GM23338 (cell line): ENCODE data around the gene SPG21.

Experiments
- CREB1 ChIP-seq: fragments of 250-450 bp; sonication (Bioruptor Pico); IDR thresholded peaks from 2 replicates; pipeline ENCODE4 v1.5.0; 2020; ENCODE audit warnings: low read depth, mild to moderate bottlenecking, moderate library complexity
- ETS1 ChIP-seq: IDR thresholded peaks from 2 replicates; pipeline ENCODE4 v1.6.1; 2016; ENCODE audit warnings: antibody characterized with exemption
- EZH2 ChIP-seq: fragments of 200-600 bp; sonication (generic); IDR thresholded peaks from one replicate; pipeline ENCODE4 v1.8.0; 2017; ENCODE audit warnings: antibody characterized with exemption, mild to moderate bottlenecking, low read depth; ENCODE audit not compliant: unreplicated experiment
- EZH2phosphoT487 ChIP-seq: fragments of 200-600 bp; sonication (generic); IDR thresholded peaks from one replicate; pipeline ENCODE4 v1.8.1; 2018; ENCODE audit warnings: antibody characterized with exemption; ENCODE audit not compliant: unreplicated experiment
- JUNB ChIP-seq: IDR thresholded peaks from one replicate; pipeline ENCODE4 v1.6.1; 2016; ENCODE audit warnings: antibody characterized with exemption; ENCODE audit not compliant: unreplicated experiment
- POLR2AphosphoS5 ChIP-seq: IDR thresholded peaks from 2 replicates; pipeline ENCODE4 v1.6.1; 2016; ENCODE audit warnings: antibody characterized with exemption, low read depth
- TF ChIP-seq, protein P1 (sequence below), 2 experiments: fragments of 200-600 bp in 1 of 2; sonication (generic) in 1 of 2; conservative IDR thresholded peaks; 2 replicates each; pipeline versions ENCODE4 v1.5.1 to v1.6.1; 2016 to 2017; ENCODE audit warnings: antibody characterized with exemption in 2 of 2, low read depth in 2 of 2, mild to moderate bottlenecking in 2 of 2, moderate library complexity in 1 of 2

GRCh38 chr15:65004993-65005392, 15.3 kb upstream of the SPG21 start:
- no peak for TF ChIP-seq ETS1
- TF ChIP-seq POLR2AphosphoS5, result no peak
- TF ChIP-seq JUNB, result no peak
- no peak for TF ChIP-seq EZH2phosphoT487
- TF ChIP-seq, protein P1, sequence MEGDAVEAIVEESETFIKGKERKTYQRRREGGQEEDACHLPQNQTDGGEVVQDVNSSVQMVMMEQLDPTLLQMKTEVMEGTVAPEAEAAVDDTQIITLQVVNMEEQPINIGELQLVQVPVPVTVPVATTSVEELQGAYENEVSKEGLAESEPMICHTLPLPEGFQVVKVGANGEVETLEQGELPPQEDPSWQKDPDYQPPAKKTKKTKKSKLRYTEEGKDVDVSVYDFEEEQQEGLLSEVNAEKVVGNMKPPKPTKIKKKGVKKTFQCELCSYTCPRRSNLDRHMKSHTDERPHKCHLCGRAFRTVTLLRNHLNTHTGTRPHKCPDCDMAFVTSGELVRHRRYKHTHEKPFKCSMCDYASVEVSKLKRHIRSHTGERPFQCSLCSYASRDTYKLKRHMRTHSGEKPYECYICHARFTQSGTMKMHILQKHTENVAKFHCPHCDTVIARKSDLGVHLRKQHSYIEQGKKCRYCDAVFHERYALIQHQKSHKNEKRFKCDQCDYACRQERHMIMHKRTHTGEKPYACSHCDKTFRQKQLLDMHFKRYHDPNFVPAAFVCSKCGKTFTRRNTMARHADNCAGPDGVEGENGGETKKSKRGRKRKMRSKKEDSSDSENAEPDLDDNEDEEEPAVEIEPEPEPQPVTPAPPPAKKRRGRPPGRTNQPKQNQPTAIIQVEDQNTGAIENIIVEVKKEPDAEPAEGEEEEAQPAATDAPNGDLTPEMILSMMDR (conservative IDR thresholded peaks at IDR 0.05; ENCODE audit: low read depth in 2 of 2), result no peak
- TF ChIP-seq EZH2, result no peak
- no peak for TF ChIP-seq CREB1 (CRISPR knock-in tag)
